UCSD-AML1 (cell line): Measurements from ENCODE around the gene MME.
"Not testable (repeated sequence)": the region's sequence is repeated elsewhere in the genome, so short reads cannot be mapped to it uniquely, and the experiment has no call there.

Experiments used
- DNase-seq: peaks from one replicate; lab custom pipeline; 2025; ENCODE audit not compliant: unreplicated experiment; lab: John Stamatoyannopoulos, UW

MME gene

DNA sequence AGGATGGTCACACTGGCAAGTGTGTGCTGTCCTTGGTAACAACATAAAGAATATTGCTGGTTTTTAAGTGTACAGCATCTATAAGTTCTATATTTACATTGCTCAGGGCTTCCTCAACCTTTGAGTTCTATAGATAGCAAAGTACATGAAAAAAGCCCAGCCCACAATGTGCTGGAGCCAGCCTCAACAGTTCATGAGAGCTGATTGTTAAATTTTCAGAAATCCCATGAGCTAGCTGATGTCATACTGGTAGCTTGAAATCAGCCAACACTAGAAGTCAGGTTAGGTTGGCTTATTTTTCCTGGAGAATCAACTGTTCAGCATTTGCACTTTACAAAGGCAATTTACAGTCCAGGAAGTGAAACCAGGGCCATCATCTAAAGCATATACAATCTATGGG is 110.6 kb downstream of the MME start:
- no peak for DNase-seq

DNA sequence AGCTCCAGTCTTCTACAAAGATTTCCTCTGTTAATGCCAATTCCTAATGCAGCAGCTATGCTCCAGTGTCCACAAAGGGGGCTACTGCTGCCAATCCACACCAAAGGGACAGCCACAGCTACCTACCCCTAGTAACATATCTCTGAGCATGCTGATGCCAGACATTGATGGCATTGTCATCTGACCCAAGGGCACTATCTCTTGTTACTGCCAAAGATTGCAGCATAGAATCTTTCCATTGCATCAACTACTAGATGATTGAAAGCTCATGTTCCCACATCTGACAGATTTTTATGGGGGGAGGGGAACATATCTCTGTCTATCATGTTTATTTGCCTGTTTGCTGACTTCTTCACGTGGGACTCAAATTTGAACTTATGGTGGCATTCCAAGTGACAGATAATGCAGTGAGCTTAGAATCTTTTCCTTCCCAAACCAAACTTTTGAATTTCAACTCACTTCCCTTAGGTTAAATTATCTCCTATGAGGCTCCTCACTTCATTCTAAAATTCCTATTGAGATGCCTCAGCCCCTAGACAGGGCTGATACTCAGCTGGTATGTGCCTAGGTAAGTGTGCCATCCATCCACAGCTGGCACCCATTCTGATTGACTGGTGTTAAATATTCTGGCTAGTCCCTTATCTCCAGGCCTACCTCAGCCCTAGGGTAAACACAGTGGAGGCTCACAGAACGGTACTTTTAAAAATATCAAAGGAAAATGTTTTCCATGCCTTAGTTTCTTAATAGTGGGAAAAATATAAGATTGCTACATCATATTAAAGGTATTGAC is 113.0 kb downstream of the MME start:
- no peak for DNase-seq

DNA sequence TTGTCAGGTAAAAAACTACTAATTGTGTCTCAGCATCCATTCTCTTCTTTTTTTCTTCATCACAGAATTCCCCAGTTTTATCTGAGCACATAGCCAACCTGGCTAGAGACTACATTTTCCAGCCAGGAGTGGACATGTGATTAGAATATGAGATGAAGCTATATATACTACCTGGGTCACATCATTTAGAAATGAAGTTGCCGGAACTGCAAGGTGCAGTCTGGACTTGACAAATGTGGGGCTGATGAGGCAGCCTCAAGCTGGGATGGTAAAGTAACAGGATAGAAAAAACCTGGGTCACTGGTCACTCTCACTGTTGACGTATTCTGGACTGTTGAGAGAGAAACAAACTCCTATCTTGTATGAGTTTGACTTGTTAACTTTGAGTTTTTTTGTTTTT is 113.7 kb downstream of the MME start:
- no peak for DNase-seq

DNA sequence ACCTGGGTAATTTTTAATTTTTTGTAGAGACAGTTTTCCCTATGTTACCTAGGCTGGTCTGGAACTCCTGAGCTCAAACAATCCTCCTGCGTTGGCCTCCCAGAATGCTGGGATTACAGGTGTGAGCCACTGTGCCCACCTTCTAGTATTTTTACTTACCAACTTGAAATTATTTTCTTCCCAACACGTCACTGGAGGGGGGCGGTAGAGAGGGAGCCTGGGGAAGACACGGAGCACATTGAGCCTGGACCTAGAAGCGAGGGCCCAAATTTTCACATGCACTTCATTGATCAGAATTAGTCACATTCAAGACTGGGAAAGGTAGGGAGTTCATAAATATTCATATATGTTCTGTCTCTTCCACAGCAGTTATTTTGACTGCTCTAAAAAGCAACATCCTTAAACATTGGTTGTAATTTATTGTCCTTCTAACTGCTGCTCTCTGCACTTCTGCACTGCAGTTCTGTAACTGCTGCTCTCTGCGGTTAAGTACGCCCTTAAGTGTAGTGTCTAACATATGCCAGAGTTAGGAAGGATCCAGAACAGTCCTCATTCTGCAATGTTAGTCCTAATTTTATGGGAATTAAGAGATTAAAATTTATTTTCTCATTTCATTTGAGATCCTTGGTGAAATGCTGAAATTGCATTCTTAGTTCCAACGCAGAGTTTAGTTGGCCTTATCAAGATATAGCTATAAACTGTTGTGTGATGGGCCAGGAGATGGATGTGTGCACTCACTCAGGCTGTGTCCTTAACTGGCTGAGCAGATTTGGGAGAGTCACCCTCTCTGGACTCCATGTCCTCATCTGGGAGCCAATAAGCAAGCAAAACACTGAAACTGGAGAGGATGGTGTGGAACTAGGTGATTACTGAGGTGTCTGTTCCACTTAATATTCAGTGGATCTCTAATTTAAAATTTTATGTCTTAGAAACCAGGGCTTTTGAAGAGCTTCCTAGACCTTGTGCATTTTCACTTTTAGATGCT is 115.1 kb downstream of the MME start:
- no peak for DNase-seq

DNA sequence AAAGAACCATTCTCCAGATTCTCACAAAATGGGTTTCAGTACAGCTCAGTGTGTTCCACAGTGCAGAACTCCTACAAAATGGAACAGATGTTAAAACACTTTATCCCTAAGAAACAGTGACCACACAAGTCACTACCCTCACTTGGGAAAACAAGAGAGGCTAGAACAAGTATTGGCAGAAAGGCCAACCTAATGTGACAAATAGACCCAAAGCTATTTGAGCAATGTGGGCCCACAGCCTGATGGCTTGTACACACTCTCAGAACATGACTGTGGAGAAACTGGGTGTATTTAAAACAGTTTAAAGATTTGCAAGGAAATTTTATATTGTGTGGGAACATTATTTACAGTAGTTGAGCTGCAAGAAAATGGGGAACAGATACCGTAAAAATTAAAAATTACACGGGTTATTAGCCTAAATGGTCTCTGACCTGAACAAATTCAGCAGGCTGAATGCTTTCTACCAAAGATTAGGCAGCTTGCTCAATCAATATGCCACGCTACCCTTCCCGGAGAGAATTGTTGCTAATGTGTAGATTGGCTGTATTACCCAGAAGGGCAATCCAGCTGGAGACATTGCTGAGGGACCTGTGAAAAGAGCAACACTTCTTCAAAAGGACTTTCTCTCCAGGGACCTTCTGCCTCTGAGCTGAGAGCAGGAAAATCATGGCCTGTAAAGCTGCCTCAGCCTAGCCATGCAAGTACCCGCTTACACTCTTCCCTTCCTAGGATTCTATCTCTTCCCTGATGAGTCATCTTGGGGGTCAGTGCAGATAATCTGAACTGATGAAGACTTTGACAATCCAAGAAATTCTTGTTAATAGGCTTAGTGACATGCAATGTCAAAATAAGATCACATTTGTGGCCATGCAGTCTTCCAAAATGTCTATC is 116.3 kb downstream of the MME start:
- no peak for DNase-seq

DNA sequence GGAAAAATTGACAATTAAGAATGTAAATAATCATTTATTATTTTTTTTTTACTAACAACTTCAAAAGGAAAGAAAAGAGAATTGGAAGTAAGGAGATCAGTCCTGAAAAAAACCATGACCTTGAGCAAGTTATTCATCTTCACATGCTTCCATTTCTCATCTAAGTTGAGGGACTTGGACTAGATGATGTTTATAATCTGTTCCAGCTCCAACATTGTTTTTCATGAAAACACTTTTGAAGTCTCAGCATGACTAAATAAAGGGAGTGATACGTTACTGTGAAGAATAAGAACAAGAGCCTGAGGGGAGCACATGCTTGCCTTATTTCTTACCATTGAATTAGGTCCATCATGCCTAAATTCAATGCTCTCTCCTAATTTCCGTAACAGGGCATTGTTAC is 117.7 kb downstream of the MME start:
- no peak for DNase-seq

DNA sequence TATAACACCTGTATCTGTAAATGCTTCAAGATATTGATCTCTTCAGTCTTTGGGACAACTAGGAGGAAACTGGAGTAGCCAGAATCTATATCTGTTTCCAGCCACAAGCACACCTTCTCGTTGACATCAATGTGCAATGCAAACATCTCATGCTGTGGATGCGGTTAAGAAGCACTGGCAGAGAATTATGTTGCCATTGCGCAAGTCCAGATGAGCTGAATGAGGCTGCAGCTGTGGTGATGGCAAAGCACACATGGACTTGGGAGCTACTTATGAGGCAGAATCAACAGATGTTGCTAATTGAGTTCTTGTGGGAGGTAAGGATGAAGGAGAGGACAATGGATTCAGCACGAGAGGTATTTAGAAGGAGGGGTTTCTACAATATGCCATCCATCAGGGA is 122.5 kb downstream of the MME start:
- DNase-seq: no peak

DNA sequence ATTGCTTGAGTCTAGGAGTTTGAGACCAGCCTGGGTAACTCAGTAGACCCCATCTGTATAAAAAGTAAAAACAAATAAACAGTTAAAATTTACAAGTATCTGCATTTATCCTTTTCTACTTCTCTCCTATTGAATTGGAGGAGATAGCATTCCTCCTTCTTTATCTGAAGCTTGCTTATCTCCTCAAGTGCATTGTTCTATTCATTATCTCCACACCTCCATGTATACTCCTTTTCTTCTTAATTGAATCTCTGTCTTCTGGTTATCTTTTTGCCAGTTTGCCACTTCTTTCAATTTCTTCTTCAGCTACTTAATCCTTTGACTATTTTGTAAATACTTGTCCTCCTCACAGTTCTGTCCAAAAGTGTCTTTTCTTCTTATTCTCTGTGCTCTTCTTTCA is 124.7 kb downstream of the MME start:
- DNase-seq: no peak

DNA sequence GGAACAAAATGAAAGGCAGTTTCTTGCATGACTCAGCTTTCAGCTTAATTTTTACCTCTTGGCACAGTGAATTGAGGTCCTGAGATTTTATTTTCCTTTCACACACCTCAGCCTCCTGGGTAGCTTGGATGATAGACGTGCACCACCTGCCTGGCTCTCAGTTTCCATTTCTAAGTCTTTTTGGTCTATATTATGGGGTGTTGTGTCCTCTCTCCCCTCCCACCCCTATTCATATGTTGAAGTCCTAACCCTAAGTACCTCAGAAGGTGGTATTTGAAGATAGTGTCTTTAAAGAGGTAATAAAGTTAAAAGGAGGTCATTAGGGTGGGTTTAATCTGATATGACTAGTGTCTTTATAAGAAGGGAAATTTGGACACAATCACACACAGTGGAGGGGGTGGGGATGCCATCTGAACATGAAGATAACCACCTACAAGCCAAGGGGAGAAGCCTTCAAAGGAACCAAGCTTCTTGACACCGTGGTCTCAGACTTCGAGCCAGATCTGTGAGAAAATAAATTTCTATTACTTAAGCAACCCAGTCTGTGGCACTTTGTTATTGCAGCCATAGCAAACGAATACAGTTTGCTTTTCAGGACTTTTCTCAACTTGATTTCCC is 128.2 kb downstream of the MME start:
- DNase-seq: no peak

DNA sequence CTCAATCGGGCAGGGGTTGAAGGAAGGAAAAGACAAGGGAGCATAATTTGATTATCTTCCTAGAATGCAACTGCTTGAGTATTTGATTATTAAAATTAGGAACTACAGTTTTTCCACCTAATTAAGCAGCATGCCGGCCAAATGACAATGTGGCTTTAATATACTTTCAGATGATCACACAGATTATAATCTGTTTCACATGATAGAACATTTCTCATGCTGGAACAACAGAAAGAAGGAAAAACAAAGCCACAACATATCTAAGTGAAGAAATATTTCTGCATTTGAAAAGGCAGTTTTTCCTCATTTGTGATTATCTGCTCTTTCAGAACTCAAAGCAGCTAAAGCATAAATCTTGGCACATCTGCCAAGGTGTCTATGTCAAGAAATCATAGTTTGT is 130.6 kb downstream of the MME start:
- DNase-seq: no peak

DNA sequence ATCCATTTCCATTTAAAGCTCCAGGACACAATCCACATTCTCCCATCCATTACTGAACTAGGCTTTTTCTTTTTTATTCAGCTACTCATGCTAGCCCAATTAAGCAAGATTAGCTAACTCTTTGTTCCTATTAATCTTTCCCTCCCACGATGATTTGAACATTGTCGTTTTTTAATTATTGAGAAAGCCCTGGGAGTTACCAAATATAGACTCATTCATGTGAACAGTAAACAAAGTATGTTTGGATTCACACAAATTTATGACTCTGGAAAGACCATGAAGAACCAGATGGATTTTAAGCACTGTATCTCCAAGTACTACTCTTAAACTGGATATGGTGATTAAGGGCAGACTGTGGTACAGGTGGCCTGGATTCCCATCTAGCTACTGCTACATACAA is 131.1 kb downstream of the MME start:
- DNase-seq: no peak

DNA sequence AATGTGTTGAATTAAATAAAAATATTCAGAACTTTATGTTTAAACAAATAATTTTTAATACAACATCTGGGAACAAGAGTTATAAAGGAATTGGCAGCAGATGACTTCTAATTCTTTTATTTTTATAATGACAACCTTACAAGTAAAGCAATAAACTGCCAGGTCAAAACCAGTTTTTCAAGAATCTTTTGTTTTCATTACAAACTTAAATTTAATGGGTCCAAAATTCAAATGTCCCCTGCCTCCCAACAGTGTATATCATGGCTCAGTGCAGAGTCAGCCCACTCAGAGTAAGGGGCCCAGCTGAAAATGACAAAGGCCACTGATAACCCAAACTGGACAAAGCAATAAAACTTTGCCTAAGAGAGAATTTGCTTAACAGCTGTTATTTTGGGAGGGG is 131.8 kb downstream of the MME start:
- no peak for DNase-seq

DNA sequence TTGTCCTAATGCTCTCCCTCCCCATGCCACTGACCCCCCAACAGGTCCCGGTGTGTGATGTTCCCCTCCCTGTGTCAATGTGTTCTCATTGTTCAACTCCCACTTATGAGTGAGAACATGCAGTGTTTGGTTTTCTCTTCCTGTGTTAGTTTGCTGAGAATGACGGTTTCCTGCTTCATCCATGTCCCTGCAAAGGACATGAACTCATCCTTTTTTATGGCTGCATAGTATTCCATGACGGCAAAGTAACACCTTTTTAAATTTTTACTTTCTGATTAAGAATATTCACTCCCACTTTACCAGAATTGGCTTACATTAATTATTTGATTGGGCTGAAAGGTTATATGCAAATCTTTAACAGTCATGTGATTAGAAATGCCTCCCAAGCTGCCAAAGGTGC is 135.9 kb downstream of the MME start:
- DNase-seq: not testable (repeated sequence)

DNA sequence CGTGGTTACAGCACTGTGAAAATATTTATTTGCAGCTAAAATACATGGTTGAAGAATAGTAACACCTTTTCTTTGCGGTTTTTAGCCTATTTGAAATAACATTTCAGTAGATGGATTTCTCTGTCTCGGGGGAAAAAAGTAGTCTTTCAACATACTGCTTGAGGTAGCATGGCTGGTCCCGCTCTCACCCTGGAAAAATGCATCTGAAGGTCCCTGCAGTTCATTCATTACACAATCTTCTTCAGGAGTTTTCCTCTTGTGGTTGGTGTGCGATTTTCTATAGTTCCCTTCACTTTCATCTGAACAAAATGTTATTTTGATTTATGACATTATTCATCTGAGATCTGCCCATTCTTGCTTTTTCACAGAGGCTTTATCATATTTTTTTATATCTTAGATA is 137.5 kb downstream of the MME start:
- no peak for DNase-seq

DNA sequence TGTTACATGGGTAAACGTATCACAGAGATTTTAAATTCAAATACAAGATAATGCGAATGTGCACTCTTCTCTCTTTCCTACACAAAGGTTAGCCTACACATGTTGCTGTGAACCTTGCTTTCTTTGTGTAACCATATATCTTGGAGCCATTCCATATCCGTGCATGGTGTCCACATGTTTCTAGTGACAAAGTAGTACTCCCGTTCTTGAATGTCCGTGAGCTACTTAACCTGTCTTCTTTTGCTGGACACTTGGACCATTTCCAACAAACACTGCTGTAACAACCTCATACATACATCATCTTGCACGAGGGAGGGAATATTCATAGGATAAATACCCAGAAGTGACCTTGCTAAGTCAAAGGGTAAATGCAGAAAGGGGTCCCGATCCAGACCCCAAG is 138.3 kb downstream of the MME start:
- DNase-seq: no peak

DNA sequence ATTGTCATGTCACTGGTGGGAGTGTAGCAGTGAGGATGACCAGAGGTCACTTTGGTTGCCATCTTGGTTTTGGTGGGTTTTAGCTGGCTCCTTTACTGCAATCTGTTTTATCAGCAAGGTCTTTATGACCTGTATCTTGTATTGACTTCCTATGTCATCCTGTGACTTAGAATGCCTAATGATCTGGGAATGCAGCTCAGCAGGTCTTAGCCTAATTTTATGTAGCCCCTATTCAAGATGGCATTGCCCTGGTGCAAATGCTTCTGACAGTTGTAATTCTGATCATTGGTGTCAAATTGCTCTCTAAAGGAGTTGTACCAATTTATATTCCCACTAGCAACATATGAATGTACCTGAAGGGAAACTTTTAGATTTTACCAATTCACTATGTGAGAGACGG is 139.0 kb downstream of the MME start:
- DNase-seq: no peak

DNA sequence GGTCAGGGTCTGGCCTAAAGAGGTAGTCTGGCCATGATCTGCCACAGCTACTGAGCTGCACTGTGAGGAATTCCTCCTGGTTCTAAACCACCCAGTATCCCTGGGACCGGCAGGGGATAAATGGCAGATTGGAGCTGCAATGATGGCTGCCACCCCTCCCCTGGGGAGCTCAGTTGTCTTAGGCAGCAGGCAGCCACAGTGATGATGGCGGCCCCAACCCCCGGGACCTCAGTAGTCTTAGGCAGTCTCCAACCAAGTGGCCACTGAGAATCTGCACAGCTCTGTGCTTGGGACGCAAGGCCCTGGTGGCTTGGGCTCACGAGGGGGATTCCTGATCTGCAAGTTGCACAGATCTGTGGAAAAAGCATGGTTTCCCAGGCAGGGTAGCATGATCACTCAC is 145.3 kb downstream of the MME start:
- no peak for DNase-seq

DNA sequence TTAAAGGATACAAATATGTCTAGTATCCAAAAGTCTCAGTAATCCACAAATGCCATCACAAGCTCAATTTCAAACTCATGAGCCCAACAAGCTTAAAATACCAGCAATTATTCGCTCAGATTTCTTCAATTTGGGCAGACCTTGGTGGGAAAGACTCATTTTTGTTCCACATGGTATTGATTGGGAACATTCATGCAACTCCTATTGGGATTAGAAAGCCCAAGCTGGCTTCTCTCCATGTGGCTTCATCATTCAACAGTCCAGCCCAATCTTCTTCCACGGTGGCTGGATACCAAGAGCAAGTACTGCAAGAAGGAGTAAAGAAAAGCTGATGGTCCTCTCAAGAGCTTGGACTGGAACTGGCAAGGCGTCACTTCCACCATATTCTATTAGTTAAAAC is 147.0 kb downstream of the MME start:
- DNase-seq: no peak

DNA sequence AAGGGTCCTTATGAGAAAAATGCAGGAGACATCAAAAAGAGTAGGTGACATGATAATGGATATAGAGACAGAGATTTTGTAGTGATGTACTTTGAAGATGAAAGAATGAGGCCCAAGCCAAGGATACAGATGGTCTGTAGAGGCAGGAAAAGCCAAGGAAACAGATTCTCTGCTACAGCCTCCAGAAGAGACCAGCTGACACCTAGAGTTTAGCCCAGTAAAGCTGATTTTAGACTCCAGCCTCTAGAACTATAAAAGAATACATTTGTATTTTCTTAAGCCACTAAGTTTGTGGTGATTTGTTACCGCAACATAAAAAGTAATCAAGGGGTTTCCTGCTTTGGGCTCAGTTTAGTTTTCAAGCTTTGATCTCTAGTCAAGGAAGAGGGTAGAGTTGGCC is 148.6 kb downstream of the MME start:
- DNase-seq: no peak

DNA sequence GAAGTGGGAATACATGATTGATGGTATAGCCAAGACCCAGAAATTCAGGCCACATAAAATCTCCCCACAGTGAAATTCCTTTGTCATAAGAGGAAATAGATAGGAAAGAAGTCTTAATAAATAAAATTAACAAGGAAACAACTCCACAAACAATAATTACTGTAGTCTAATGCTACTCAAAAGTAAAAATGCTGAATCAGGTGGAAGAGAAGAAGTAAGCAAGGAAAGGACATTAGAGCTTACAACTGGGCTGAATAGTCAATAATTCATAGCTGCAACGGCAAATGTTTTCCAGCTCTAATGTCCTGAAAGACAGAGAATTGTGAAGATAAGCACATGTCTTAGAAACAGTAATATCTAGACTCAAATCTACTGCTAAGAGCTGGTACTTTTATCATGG is 149.0 kb downstream of the MME start:
- no peak for DNase-seq

DNA sequence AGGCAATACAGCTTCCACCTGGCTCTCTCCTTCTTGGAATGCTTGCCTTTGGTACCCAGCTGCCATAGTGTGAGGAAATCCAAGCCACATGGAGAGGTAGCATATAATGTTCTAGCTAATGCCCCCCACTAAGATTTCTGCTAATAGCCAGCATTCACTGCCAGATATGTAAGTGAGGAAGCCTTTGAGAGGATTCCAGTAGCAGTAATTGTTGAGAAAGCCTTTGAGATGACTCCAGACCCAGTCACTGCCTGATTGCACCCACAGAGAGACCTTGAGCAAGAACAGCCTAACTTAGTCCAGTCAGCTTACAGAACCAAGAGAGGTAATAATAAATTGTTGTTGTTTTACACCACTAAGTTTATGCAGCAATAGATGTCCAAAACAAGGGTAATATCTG is 150.3 kb downstream of the MME start:
- no peak for DNase-seq
